Activated naive CD8-positive, alpha-beta T cell treated with anti-CD3 and anti-CD28 coated beads, Interleukin-2, amount 50 U/mL, for 16 hours (primary cell): ENCODE measurements around the gene PLBD1.

ENCODE experiments used
- DNase-seq: peaks from one replicate; pipeline ENCODE4 v3.0.0-alpha.2; 2020; ENCODE audit warnings: low read depth, low spot score

Gene PLBD1

GRCh38 chr12:14570231-14570630 lies 2.5 kb upstream of the PLBD1 start:
- no peak for DNase-seq

GRCh38 chr12:14564336-14564959 lies 3.2 kb downstream of the PLBD1 start:
- no peak for DNase-seq

GRCh38 chr12:14563046-14563445 lies 4.6 kb downstream of the PLBD1 start:
- no peak for DNase-seq

GRCh38 chr12:14562279-14562678 lies 5.4 kb downstream of the PLBD1 start:
- no peak for DNase-seq

DNA sequence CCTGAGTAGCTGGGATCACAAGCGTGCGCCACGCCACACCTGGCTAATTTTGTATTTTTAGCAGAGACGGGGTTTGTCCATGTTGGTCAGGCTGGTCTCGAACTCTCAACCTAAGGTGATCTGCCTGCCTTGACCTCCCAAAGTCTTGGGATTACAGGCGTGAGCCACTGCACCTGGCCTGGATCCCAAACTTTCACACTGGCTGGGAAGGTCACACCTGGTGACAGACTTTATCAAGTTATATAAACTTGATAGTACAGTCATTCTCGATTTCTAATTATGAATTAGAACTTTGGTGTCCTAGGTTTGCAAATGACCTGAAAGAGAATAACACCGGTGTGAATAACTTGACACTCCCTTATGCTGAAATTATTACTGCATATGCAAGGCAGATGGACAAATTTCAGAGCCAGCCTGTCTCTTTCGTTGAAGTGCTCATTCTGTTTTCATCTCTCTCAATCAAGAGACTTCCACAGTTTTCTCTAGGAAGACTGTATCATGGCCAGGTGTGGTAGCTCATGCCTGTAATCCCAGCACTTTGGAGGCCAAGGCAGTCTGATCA lies 5.9 kb downstream of the PLBD1 start:
- no peak for DNase-seq

GRCh38 chr12:14560904-14561574 lies 6.6 kb downstream of the PLBD1 start:
- DNase-seq, result no peak

GRCh38 chr12:14558473-14558959 lies 9.2 kb downstream of the PLBD1 start:
- DNase-seq, result no peak

DNA sequence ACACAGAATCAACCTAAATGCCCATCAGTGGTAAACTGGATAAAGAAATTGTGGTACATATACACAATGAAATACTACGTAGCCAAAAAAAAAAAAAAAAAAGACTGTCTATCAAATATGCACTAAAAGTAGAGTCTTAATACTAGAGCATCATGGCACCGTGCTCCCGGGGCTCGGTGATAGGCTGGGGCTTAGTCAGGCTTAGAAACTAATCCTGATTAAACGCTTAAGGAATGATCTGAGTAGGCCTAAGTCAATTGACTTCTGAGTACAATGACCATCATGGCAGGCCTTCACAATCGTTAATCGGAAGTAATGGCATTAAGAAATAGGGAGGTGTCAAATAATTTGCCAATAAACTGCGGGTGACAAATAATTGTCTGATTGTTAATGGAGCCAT lies 9.7 kb downstream of the PLBD1 start:
- no peak for DNase-seq

- no peak for DNase-seq
These were observed 13.2 kb downstream of the PLBD1 start for GRCh38 chr12:14554281-14555007.

GRCh38 chr12:14548609-14549008 lies 19.1 kb downstream of the PLBD1 start:
- DNase-seq, result no peak

GRCh38 chr12:14547571-14547970 lies 20.1 kb downstream of the PLBD1 start:
- DNase-seq, result no peak

DNA sequence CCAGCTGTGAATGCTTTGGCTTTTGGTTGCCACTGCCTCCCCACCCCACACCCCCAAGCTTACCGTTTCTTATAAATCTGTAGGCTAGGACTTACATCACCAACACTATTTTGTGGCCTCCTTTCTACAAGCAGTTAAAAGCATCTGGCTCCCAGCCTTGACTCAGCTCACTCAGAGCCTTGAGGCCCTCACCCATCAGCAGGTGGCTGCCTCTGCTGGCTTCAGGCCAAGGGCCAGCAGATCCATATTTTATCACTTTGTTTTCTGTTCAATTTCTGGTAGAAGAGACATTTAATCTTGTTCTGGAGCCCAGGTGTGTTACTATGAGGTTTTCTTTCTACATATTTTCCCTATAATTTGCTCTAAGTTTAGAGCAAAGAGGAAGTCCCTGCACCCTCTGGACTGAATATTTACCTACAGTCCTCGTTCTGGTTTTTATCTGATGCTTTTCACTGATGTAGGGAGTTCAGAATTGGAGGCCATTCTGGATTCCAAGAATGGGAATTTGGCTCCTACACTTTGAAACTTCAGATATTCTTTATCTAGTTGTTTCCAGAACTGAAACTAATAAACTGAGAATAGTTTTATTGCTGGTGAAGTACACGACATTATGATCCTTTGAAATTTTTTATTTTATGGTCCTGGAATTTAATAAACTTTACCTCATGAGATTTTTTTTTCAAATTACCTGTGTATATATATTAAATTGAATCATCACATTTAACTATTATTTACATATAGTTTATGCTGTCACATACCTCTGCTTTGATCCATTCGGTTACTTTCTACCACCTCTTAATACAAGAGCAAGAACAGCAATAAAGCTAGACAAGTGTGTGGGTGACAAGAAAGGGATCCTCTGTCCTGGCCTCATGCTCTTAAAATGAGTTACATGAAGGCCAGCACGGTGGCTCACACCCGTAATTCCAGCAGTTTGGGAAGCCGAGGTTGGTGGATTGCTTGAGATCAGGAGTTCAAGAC lies 22.2 kb downstream of the PLBD1 start:
- no peak for DNase-seq

DNA sequence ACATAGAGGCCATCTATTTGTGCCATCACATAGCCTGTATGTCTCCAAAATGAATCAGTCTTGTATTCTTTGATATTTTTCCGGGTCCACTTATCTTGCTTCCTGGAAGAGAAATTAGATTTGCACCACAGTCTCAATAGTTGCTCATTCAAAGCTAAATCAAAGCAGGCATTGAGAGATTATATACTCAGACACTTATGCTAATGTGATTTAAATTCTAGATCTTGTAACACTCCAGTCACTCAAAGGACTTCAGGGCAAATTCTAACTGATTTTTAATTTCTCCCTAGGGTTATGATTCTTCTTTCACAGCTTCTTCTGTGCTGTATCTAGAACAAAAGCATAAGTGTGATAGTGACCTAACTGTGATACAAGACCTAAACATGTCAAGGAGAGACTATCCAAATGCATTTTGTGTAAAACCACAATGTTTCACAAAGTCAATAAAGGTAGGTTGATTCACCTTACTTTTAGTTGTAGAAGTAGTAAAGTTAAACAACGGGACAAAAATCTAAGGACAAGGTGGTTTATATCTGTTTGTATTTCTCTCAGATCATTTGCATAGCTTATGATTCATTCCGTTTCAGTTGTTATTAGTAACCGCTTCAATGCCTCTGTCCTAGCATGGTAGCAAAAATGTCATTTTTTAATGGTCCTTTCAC lies 26.8 kb downstream of the PLBD1 start:
- no peak for DNase-seq

- DNase-seq, result no peak
These were observed 30.6 kb downstream of the PLBD1 start for GRCh38 chr12:14537088-14537487.

DNA sequence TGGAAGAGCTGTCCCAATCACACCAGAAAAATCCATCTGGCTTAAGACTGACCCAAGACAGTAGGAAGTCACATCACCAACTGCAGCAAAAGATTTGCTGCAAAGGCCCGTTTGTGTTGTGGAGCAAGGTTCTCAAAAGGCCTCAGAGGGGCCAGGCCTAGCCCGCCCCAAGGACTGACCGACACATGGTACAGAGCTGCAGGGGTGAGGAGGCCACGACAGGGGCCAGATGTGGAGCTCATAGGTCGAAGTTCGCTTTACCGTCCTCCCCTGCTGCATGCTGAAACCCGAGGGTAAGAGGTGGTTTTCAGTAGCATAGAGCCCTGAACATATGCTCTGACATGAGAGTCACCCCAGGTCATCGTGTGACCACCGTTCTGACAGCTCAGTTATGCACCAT lies 35.5 kb downstream of the PLBD1 start:
- no peak for DNase-seq

GRCh38 chr12:14525964-14526363 lies 41.7 kb downstream of the PLBD1 start:
- no peak for DNase-seq

- DNase-seq, result no peak
These were observed 45.9 kb downstream of the PLBD1 start for GRCh38 chr12:14521822-14522221.

- DNase-seq, result no peak
These were observed 52.7 kb downstream of the PLBD1 start for GRCh38 chr12:14514946-14515345.

- no peak for DNase-seq
These were observed 53.4 kb downstream of the PLBD1 start for GRCh38 chr12:14514154-14514842.

GRCh38 chr12:14510574-14510973 lies 57.1 kb downstream of the PLBD1 start:
- no peak for DNase-seq
